Fibroblast of villous mesenchyme (primary cell): Measurements from ENCODE around the gene LTF. TPM values are rescaled to one million over a fixed set of nuclear protein-coding genes. Genes with fewer than 3 reads are reported as not detected.

Experiments used
- DNase-seq: peaks from one replicate; pipeline ENCODE4 v3.0.0-alpha.2; 2010; ENCODE audit warnings: low read depth
- H3K4me3 ChIP-seq: 2 replicates; pipeline ENCODE4 v1.5.1; 2011; ENCODE audit warnings: low read depth, mild to moderate bottlenecking, low read length
- total RNA-seq: library from RNA; depleted of rRNA; stranded (reverse); fragments of >200 nt; gene quantifications from 2 replicates; pipeline ENCODE4 v1.2.3, GENCODE V29; 2012
- TF ChIP-seq, protein P1 (sequence below): IDR thresholded peaks from 2 replicates; pipeline ENCODE4 v1.5.1; 2012; ENCODE audit warnings: low read depth, mild to moderate bottlenecking, low read length; ENCODE audit not compliant: insufficient read depth

Gene LTF
- total RNA-seq, 1 donor, result under 0.01 TPM

DNA sequence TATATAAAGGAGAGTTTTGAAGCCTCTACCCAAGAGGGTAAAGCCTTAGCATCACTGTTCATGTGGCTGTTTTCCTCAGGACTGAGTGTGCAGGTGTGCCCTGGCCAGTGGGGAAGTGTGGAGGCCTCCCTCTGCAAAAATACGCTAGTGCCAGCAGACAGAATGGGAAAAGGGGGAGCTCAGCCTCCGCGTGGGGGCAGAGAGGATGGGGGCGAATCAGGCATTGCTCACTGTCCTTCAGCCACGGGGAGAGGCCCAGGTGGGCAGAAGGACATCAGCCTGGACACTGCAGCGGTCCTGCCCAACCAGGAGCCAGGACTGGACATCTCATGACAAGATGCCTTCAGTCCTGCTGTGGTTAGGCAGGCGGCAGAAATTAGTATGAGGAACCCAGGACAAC, 10.1 kb downstream of the LTF start:
- no peak for DNase-seq
- TF ChIP-seq, protein P1, sequence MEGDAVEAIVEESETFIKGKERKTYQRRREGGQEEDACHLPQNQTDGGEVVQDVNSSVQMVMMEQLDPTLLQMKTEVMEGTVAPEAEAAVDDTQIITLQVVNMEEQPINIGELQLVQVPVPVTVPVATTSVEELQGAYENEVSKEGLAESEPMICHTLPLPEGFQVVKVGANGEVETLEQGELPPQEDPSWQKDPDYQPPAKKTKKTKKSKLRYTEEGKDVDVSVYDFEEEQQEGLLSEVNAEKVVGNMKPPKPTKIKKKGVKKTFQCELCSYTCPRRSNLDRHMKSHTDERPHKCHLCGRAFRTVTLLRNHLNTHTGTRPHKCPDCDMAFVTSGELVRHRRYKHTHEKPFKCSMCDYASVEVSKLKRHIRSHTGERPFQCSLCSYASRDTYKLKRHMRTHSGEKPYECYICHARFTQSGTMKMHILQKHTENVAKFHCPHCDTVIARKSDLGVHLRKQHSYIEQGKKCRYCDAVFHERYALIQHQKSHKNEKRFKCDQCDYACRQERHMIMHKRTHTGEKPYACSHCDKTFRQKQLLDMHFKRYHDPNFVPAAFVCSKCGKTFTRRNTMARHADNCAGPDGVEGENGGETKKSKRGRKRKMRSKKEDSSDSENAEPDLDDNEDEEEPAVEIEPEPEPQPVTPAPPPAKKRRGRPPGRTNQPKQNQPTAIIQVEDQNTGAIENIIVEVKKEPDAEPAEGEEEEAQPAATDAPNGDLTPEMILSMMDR, result no peak
- H3K4me3 ChIP-seq, result no peak overlapping the region

DNA sequence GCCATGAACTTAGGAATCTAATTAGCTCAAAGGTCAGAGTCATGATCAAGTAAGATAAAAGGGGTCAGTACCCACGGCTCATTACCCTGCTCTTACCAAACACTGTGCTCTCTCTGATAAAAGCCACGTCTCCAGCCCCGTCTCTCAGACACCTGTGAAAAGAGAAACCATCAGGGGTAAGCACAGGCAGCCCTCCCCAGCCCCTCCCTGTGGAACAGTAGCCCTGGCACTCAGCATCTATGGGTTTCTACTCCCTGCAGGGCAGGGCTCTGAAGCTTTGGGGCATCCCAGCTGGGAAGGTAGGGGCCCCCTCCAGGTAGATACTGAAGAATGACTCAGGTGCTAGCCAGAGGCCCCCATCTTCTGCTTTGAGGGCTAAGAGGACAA, 10.5 kb downstream of the LTF start:
- no peak for DNase-seq
- TF ChIP-seq, protein P1, result no peak
- no peak overlapping the region for H3K4me3 ChIP-seq

- DNase-seq, result no peak
- TF ChIP-seq, protein P1, result no peak
- H3K4me3 ChIP-seq, result no peak overlapping the region
These were observed 11.0 kb downstream of the LTF start for GRCh38 chr3:46453526-46454208.

DNA sequence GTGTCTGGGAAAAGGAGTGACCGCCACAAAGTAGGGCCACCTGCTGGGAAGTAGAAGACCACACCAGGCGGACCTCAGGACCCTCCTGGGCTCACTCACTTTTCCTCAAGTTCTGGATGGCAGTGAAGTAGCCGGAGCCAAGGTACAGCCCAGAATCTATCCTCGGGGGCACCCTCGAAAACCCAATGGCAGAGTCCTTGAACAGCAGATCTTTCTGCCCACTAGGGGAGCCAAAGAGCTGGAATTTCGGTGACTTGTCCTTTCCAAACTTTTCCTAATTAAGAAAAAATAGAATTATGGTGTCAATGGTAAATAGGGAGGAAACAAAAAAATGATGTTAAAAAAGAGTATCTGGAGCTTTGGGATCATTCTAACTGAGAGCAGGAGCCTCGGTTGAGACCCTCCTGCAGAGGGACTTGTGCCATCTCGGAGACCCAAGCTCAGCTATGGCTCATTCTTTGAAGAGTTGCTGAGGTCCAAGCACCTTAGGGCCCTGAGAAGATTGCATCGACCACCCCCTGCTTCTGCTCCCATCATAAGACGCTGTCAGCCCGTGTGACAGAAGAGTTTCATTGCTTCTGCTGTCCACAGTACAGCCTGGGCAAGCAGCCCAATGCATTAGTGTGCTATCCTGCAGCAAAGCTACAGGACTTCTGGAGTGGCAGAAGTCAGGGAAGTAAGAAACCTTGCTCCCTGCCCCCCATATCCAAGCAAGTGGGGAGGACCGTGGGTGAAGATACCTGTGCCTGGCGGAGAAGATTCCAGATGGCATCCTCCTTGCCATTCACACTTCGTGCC, 14.8 kb downstream of the LTF start:
- peak; percentile 12 for DNase-seq
- TF ChIP-seq, protein P1, result peak; percentile 74
- H3K4me3 ChIP-seq, result no peak overlapping the region

DNA sequence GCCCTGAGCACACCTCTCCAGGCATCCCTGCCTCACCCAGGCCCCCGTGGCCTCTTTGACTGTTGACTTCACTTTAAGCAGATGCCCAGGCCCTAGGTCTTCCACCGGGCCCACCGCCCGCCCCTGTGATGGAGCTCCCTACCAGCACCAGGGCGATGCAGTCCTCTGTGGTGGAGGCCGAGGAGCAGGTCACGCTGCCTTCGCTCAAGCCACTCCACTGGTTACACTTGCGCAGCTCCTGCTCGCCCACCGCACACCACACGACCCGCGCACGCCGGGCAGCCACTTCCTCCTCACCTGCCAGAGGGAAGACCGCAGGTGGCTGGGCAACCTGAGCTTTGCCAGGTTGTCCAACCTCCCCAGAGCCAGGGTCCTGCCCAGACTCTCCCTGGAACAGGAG, 16.0 kb downstream of the LTF start:
- H3K4me3 ChIP-seq, result no peak overlapping the region
- DNase-seq, result no peak
- TF ChIP-seq, protein P1, result no peak

- no peak for DNase-seq
- TF ChIP-seq, protein P1, result no peak
- no peak overlapping the region for H3K4me3 ChIP-seq
These were observed 17.3 kb downstream of the LTF start for GRCh38 chr3:46447228-46447985.
